Activated CD4-positive, alpha-beta T cell treated with anti-CD3 and anti-CD28 coated beads, Interleukin-10, Interleukin-2, amounts not matched to agents 100 ng/mL and 50 ng/mL, durations not matched to agents 16 hours and 8 hours (primary cell): ENCODE data around the gene ANGPT4.
A peak's percentile ranks its signal among the peaks of the same experiment; 100 is the strongest.
"Not testable (repeated sequence)": the region's sequence is repeated elsewhere in the genome, so short reads cannot be mapped to it uniquely, and the experiment has no call there.

Experiments used
- DNase-seq: peaks from one replicate; pipeline ENCODE4 v3.0.0-alpha.2; 2020

ANGPT4 gene

GRCh38 chr20:904039-904545, 12.0 kb downstream of the ANGPT4 start:
- DNase-seq, result no peak

DNA sequence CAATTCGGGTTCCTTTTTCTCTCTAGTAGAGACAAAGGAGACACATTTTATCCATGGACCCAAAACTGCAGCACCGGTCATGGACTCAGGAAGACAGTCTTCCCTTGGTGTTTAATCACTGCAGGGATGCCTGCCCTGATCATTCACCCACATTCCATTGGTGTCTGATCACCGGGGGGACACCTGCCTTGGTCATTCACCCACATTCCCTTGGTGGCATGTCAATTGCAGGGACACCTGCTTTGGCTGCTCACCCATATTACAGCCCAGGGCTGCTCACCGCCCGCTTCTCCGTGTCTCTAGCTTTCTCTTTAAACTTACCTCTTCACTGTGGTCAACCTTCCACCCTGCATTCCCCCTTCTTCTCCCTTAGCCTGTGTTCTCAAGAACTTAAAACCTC, 18.7 kb downstream of the ANGPT4 start:
- DNase-seq, result not testable (repeated sequence)

DNA sequence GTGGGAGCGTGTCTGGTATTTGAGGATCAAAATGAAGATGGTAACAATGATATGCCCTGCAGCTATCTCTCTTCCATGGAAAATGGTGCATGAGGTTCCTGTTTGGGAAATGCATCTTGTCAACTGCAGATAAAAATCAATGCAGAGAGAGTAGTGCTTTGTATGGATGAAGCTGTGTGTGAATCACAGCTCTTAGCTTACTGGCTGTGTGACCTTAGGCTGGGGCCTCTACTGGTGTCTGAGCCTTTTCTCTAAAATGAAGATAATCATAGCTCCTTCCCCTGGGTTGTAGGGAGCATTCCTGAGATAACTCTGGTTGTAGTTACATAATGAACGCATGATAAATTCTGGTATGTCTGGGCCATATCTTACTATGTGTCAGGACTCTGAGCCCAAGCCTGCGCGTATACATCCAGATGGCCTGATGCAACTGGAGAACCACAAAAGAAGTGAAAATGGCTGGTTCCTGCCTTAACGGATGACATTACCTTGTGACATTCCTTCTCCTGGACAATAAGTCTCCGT, 19.6 kb downstream of the ANGPT4 start:
- DNase-seq, result no peak

DNA sequence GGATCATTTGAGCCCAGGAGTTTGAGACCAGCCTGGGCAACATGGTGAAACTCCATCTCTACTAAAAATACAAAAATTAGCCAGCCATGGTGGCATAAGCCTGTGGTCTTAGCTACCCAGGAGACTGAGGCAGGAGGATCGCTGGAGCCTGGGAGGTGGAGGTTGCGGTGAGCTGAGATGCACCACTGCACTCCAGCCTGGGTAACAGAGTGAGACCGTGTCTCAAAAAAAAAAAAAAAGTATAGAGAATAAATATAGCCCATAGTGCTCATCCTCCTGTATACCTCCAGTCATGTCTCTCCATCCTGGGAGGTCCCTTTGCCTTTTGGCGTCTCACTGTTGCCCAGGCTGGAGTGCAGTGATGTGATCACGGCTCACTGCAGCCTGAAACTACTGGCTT, 23.8 kb downstream of the ANGPT4 start:
- DNase-seq, result not testable (repeated sequence)

DNA sequence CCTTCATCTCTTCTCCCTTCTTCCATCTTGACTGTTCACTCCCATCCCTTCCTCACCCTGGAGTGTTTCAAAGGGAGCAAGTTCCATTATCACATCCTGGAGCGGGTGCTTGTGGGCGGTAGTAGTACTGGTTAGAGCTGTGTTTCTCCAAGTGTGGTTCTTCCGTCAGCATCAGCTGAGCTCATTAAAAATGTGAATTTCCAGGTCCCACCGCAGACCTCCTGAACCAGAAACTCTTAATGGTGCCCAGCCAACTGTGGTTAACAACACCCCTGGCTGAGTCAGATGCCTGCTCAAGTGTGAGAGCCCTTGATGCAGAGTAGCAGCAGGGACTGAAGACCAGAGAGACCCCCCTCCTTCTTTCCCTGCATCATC, 24.4 kb downstream of the ANGPT4 start:
- no peak for DNase-seq

- DNase-seq, result no peak
Measured at GRCh38 chr20:891058-891705, 25.0 kb downstream of the ANGPT4 start.

DNA sequence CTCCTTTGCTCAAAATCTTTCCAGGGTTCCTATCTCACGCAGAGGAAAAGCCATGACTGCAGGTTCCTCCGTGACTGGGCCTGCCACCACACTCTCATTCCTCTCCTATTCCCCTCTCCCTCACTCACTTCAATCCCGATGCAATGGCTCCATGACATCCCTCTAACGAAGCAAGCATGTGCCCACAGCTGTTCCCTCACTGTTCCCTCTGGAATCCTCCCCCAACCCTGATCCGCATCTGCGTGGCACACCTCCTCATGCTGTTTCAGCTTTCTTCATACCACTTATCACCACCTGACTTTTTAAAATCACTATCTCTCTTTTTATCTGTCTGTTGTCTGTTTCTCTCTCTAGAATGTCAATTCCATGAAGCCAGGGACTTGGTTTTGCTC, 25.5 kb downstream of the ANGPT4 start:
- no peak for DNase-seq

- DNase-seq, result no peak
Measured at GRCh38 chr20:889932-890463, 26.1 kb downstream of the ANGPT4 start.

DNA sequence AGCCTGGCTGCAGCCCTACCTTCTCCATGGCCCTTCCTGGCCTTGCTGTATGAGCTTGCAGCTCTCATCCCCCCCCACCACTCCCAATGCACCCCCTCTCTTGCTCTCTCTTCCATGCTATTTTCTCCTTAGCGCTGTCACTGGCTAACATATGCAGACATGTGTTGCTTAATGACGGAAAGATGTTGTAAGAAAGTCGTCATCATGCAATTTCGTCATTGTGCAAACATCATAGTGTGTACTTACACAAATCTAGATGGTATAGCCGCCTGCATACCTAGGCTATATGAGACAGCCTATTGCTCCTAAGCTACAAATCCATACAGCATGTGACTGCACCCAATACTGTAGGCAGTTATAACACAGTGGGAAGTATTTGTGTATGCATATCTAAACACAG, 27.0 kb downstream of the ANGPT4 start:
- no peak for DNase-seq

GRCh38 chr20:888057-888456, 28.1 kb downstream of the ANGPT4 start:
- no peak for DNase-seq

DNA sequence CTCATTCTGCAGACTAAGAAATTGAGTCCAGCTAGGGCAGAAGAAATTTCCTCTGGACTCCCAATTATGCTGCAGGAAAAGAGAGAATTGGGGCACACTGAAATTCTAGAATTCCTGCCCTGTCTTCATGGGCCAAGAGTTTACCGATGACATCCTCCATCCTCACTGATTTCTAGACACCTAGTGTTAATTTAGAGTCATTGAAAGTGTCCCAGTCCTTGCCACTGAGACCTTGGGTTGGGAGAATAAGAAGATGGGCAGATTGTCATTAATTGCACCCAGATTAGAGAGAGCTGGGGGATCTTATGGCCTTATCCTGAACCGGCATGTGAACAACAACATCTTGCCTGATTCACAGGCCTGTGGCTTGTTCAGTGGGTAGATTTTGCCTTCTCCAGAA, 29.0 kb downstream of the ANGPT4 start:
- no peak for DNase-seq

GRCh38 chr20:884983-885952, 30.9 kb downstream of the ANGPT4 start:
- no peak for DNase-seq

DNA sequence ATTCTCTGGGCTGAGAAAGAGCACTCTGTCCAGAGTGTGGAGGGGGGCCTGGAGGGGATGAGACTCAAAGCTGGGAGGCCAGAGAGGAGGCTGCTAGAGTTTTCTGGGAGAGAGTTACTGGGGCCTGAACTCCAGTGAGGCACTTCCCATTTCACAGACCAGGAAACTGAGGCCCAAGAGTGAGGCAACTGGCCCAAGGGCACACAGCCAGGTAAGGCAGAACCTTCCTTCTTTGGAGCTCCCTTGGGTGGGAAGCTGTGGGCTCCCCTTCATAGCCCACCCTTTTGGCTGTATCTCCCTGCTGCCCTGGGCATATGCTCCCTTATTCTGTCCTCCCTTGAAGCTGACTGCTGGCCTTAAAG, 34.4 kb downstream of the ANGPT4 start:
- no peak for DNase-seq

GRCh38 chr20:881051-881782, 34.9 kb downstream of the ANGPT4 start:
- peak; percentile 86 for DNase-seq

DNA sequence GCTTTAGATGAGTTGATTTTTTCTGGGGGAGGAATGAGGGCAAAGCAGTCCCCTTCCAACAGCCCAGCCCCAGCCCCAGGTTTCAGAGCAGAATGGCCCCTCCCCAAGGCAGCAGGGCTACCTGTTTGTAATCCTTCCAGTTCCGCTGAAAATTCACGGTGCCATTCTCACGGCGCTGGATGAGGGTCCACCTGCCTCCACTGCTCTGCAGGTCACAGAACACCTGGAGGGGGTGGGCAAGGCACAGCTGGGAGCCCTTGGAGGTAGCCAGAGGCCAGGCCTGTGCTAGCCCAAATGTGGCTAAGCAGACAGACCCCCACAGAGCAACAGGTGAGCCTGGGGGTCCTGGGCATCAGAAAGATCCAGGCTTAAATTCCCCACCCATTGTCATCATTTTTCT, 36.5 kb downstream of the ANGPT4 start:
- DNase-seq, result no peak

DNA sequence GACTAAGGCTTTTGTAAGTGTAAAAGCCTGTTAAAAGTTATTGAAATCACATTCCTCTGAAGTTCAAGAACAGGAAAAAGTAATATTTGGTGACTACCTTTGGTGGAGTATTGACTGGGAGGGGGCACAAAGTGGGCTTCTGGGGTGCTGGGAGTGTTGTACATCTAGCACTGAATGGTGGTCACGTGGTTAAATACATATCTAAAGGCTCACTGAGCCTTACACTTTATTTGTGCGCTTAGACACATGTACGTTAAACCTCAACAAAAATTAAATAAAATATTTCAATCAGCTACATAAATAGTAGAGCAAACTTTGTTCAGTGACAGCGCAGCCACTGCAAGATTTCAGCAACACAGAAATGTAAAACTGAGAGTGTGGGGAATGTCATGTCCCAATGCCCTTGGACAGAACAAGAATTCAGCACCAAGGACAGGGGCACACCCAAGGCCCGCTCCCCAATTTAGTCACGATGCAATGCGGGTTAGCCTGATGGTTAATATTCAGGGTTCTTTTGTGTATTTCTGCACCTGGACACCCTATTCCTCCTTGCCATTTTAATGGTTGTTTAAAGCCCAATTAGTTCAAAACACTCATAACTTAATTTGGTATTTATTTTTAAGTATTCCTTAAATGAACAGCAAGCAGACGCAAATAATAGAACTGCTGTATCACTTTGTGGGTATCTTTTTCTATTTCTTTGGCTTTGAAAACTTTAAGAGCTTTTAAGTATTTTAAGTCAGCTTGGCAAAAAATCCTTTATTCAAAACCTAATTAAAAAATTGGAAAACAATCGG, 37.4 kb downstream of the ANGPT4 start:
- DNase-seq, result peak; percentile 30

DNA sequence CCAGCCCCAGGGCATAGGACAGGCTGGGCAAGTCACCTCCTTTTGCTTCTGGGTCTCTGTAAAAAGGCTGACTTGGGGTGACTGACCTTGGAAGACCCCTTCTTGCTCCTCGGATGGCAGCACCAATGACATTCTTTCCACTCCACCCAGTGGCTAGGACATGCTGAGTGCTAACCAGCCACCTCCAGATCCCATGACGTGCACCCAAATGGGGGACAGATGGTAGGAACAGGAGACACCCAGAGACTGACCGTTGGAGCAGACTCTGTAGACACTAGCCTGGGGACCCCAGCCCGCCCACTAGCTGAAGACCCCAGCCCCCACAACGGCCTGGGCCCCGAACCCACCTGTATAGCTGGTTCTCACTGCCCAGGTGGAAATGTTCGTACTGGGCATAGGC, 38.3 kb downstream of the ANGPT4 start:
- no peak for DNase-seq

DNA sequence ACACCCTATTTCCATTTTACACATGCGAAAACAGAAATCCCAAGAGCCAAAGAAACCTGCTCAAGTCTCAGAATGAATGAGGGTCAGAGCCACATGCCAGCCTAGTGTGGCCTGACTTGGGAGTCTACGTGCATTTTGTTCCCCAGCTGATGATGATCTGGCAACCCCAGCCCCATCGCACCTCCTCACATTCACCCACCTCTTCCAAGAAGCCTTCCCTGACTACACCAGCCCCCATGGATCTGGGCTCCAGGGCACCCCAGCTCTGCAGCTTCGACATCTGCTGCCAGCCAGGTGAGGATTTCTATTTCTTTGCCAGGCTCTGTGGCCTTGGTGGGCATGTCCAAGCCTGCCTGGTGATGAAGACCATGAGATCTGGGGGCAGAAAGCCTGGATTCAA, 41.0 kb downstream of the ANGPT4 start:
- DNase-seq, result no peak

DNA sequence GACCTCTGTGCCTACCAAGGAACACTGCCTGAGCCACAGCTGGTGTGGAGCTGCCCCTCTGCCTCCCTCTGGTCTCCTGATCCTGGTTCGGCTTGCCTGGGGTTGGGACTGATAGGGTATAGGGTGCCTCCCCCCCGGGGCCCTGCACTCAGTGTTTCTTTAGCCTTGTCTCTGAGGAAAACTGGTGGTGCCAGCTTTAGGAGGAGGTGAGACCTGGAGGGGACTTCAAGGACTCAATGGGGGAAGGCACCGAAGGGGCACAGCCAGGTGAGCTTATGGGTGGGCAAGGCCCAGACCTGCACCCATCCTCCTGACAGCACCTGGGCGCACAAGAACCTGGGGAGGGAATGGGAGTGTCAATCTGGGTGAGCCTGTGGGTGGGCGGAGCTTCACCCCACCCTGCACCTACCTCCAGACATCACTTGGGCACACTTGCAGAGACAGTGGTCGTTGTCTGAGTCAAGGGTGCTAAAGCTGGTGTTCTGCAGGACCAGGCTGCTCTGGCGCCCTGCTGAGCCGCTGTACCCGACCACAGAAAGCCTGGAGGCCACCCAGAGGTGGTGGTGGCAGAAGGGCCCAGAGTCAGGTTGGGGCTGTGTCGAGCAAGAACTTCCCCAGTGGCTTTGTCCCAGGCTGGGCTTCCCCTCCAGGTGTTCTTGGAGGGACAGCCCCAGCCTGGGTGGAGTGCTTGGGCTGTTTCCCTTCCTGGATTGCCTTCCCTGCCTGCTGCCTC, 42.1 kb downstream of the ANGPT4 start:
- no peak for DNase-seq

DNA sequence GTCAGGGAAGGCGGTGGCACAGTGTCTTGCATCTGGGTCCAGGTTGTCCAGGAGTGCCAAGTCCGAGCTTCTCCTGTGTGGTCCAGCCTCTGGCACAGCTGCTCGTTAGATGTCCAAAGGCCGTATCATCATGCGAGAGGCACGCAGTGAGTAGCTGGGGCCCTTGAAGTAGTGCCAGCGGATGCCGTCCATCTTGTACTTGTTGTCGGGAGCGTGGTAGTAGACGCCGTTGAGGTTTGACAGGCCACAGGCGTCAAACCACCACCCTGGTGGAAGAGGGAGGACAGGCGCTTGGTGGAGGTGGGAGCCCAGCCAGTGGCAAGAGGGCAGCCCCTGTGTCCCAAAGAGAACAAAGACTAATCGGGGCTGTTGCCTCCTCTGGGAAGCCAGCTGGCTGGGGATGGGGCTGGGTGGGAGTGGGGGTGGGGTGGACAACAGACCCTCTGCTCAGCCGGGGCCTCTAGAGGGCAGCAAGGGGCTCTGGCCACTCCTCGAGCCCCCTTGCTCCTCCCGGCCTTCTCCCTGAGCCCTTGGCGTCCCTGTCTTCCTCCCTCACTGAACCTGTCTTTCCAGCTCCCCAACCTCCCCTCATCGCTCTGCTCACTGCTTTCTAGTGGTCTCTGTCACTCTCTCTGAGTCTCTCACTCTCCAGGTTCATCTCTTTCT, 43.1 kb downstream of the ANGPT4 start:
- DNase-seq, result no peak

GRCh38 chr20:871948-872347, 44.2 kb downstream of the ANGPT4 start:
- no peak for DNase-seq
